SK-MEL-5 (cell line): Measurements from ENCODE around the gene EIF2S2. TPM values are rescaled to one million over a fixed set of nuclear protein-coding genes. Genes with fewer than 3 reads are reported as not detected.
A peak's percentile ranks its signal among the peaks of the same experiment; 100 is the strongest.

Experiments used
- DNase-seq: peaks from one replicate; pipeline ENCODE4 v3.0.0-alpha.2; 2016; ENCODE audit warnings: low read depth, low spot score
- in situ Hi-C: cut with HindIII; loops from 2 replicates; pipeline ENCODE4 v1.10.0; 2016; ENCODE audit warnings: low sequenced_read_pairs, high pct_unique_total_duplicates, low pct_unique_long_range_greater_than_20kb
- total RNA-seq: library from RNA; depleted of rRNA; stranded (reverse); fragments of >200 nt; shearing (Covaris generic); gene quantifications from 2 replicates; pipeline ENCODE4 v1.2.3, GENCODE V29; 2014

EIF2S2 gene
- total RNA-seq, 1 experiment from 2014 or later, result 226 TPM

GRCh38 chr20:34096699-34097444, 15.2 kb downstream of the EIF2S2 start:
- DNase-seq, result no peak
- in situ Hi-C loops, result no loop called here

- DNase-seq, result no peak
- in situ Hi-C loops, result no loop called here
Observed at GRCh38 chr20:34095825-34096224, 16.2 kb downstream of the EIF2S2 start.

DNA sequence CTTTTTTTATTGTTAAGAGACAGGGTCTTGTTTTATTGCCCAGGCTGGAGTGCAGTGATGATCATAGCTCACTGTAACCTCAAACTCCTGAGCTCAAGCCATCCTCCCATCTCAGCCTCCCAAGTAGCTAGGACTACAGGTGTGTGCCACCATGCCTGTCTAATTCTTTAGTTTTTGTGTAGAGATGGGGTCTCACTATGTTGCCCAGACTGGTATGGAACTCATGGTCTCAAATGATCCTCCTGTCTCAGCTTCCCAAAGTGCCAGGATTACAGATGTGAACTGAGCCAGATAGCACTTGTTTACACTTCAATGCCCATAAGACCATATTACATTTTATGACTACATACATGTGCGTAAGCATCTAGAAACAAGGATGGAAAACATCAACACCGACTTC, 18.1 kb downstream of the EIF2S2 start:
- in situ Hi-C loops, result no loop called here

GRCh38 chr20:34091637-34092200, 20.3 kb downstream of the EIF2S2 start:
- DNase-seq, result no peak
- in situ Hi-C loops, result no loop called here

More for the DNA sequence above, 18.1 kb downstream of the EIF2S2 start:
- DNase-seq, result no peak

DNA sequence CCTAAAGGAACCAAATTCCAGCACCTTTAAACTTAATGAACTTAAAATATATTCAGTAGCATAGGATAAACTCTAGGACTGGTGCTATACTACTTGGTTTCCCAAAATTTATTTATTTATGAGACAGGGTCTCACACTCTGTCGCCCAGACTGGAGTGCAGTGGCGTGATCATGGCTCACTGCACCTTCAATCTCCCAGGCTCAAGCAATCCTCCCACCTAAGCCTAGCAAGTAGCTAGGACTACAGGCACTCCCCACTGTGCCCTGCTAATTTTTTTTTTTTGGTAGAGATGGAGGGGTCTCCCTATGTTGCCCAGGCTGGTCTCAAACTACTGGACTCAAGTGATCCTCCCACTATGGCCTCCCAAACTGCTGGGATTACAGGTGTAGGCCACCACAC, 21.4 kb downstream of the EIF2S2 start:
- in situ Hi-C loops, result no loop called here
- no peak for DNase-seq

GRCh38 chr20:34089655-34090345, 22.2 kb downstream of the EIF2S2 start:
- DNase-seq, result no peak
- in situ Hi-C loops, result no loop called here

DNA sequence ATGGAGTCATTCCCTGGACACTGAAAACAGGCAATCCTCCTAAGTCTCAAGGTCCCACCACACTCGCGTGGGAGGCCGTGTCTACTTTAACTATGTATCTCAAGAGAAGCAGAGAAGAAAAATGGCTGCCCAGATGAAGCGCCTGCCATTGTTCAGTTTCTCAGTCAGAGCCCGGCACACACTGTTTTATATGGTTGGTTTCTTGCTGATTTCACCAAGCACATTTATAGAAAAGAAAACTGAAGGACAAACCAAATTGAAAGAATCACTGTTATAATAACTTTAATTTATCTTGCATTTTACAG, 22.9 kb downstream of the EIF2S2 start:
- in situ Hi-C loops, result no loop called here

DNA sequence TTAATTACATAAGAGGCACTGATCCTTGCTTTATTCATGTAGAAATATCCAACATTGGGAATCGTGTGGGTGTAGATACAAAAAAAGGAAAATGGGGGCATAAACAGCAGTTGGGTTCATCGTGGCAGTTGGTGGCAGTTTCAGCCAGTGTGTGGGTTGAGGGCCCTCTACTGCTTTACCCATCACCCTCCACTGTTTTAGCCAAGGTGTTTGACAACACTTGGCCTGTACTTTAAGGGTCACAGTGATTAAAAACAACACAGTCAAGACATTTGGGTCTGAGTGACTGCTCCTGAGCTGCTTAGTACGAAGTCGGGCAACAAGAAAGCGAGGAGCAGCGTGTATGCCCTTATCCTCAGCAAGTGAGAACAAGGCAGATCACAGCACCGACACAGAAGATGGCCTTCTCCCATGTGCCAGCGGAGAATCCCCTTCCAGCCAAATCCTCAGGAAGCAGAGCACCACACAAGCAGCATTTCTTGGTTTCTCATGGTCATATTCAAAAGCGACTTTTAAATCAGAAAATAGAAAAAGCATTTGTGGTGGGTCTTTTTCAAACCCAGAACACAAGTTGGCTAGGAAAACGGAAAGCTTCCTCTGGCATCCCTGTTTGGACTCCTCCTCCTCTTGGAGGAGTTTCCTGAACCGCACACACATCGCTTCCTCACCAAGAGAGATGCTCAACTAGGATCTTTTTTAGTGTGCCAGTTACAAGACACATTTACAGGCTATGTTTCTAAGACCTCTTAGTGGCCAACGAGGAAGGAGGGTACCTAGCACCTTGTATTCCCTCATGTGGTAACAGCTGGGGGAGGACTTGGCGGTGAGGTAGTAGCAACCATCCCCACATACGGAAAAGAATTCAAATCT, 23.5 kb downstream of the EIF2S2 start:
- in situ Hi-C loops, result no loop called here
- DNase-seq, result no peak

More for the DNA sequence above, 22.9 kb downstream of the EIF2S2 start:
- DNase-seq, result no peak

DNA sequence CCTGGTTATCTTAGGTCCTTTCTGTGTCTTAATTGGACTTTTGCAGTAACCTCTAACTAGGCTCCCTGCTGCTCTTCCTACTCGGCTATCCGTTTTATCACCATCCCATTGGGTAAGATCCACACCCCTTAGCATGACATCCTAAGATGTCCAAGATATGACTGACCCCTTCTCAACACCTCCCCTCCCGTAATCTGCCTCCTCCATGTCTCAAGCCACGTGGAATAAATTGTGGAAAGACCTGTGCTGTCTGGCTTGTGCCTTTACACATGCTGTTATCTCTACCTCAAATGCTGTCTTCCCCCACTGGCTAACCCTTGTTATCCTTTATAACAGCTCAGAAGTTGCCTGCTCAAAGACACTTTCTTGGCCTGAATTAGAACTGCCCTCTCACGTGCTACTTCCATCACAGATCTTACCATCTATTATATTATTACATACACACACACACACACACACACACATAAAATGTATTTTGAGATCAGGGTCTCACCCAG, 26.5 kb downstream of the EIF2S2 start:
- in situ Hi-C loops, result no loop called here

DNA sequence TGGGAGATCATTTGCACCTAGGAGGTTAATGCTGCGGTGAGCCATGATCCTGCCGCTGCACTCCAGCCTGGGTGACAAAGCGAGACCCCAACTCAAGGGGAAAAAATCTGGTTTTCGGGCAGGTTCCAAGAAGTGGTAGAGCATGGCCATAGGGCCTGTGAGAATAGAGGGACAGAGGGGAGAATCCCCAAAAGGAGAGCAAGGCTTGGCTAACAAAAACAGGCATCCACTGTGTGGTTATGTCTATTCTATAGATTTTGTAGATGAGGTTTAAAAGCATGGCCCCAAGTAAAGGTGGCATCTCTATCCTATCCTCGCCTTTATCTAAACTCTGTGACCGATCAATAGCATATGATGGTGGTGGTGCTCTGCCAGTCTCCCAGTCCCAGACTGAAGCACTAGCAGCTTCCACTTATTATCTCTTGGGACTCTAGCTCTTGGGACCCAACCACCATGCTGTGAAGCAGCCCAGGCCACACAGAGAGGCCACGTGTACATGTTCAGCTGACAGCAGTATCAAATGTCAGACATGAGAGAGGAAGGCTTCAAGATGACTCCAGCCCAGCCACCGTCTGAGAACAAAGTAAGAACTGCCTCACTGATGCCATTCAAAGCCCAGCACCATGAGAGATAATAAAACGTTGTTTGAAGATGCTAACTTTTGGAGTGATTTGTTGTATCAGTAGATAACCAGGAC, 27.7 kb downstream of the EIF2S2 start:
- DNase-seq, result peak; percentile 60
- in situ Hi-C loops, result no loop called here

More for the DNA sequence above, 26.5 kb downstream of the EIF2S2 start:
- no peak for DNase-seq

- in situ Hi-C loops, result no loop called here
- no peak for DNase-seq
Observed at GRCh38 chr20:34083781-34084180, 28.3 kb downstream of the EIF2S2 start.

GRCh38 chr20:34083137-34083536, 28.9 kb downstream of the EIF2S2 start:
- in situ Hi-C loops, result no loop called here
- peak; percentile 91 for DNase-seq

DNA sequence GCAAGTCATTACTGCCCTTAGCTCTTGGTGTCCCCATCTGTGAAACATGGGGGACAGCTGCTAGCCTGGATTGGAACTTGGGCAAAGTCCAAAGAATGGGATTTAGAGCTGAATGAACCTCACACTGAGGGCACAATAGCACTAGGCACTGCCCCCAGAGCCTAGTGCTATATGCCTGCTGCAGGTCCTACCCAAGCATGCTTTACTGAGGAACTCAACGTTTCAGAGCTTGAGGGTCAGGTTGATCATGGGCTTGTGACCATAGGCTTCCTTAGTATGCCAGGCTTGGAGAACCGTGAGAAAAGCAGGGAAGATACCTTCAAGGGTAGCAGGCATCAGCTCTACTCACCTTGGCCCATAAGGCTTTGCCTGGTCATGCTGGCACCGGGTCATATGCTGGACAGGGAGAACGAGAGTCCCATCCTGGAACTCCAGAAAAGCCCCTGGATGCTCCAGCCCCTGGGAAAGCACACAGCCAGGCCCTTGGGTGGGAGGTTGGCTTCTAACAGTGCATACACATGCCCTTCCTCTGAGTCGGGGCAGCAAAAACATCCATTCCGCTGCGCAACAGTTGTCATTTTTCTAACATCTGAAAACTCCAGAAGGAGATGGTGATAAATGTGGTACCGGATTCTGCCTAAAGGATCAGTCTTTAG, 29.7 kb downstream of the EIF2S2 start:
- in situ Hi-C loops, result no loop called here

GRCh38 chr20:34079818-34080217, 32.2 kb downstream of the EIF2S2 start:
- no peak for DNase-seq
- in situ Hi-C loops, result no loop called here

More for the DNA sequence above, 29.7 kb downstream of the EIF2S2 start:
- no peak for DNase-seq

- no peak for DNase-seq
- in situ Hi-C loops, result no loop called here
Observed at GRCh38 chr20:34078540-34078939, 33.5 kb downstream of the EIF2S2 start.

DNA sequence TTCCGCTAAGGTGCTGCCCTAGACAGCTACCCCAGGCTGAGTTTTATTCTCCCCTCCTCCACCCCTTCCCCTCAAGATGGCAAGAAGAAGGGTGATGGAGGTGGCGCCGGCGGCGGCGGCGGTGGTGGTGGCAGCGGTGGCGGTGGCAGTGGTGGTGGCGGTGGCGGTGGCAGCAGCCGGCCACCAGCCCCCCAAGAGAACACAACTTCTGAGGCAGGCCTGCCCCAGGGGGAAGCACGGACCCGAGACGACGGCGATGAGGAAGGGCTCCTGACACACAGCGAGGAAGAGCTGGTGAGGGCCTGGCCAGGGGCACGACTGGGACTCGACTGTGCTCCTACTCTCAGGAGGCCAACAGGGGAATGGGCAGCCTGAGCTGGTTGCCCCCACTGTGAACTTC, 35.1 kb downstream of the EIF2S2 start:
- in situ Hi-C loops, result no loop called here
- DNase-seq, result no peak

GRCh38 chr20:34075647-34076046, 36.4 kb downstream of the EIF2S2 start:
- in situ Hi-C loops, result no loop called here
- no peak for DNase-seq
